GM19193 (cell line): ENCODE results near the gene EPC1.

ENCODE experiments used
- POLR2A ChIP-seq: IDR thresholded peaks from 4 replicates; pipeline ENCODE4 v1.6.1; 2011; ENCODE audit not compliant: insufficient read depth, insufficient read length; ENCODE audit errors: extremely low read depth

The EPC1 gene

GRCh38 chr10:32244421-32245207 lies 102.3 kb downstream of the EPC1 start:
- no peak for TF ChIP-seq POLR2A

DNA sequence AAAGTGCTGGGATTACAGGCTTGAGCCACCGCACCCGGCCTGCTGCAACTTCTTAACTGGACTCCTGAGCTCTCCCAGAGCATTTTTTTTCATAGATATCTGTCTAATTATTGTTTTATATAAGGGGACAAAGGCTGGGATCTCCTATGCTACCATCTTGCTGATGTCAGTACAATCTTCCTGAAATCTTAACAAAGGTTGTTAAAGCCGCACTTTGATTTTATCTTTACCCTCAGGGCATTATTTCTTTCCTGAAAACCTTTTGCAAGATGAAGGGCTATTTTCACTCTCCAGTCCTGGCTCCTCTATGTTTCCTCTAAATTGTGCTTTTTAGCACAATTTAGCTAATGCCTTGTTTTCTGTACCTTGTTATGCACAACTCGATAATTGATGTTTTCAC lies 102.9 kb downstream of the EPC1 start:
- TF ChIP-seq POLR2A: no peak

GRCh38 chr10:32241946-32242345 lies 105.0 kb downstream of the EPC1 start:
- no peak for TF ChIP-seq POLR2A

GRCh38 chr10:32240471-32240870 lies 106.5 kb downstream of the EPC1 start:
- no peak for TF ChIP-seq POLR2A

GRCh38 chr10:32239769-32240168 lies 107.2 kb downstream of the EPC1 start:
- no peak for TF ChIP-seq POLR2A

DNA sequence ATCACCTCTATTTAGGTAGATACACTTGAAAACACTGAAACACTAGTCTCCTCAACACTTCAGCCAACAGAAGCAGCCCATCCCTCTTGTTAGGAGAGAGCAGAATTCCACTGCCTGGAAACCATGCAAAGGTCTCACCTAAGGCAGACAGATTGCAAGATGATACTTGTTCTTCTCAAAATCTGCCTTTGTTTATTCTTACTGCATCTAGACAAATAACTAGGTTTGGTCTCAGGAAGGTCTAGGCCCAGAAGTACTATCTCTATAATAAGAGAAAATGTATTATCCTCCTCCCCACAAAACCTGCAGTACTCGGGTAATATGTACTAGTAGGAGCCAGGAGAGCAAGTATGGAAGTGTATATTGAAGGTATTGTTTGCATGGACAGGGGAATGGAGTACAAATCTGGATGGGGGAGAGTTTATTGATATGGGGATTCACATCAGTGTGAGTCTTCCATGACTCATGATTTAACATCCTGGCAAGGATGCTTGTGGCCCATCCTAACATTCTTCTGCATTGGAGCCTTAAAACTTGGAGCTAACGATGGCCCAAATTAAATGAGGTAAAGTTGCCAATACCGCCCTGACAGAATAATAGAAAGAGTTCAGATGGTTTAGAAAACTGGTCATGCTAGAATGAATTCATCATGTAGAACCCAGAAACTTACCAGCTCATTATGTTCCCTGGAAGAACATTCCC lies 109.2 kb downstream of the EPC1 start:
- TF ChIP-seq POLR2A: no peak

DNA sequence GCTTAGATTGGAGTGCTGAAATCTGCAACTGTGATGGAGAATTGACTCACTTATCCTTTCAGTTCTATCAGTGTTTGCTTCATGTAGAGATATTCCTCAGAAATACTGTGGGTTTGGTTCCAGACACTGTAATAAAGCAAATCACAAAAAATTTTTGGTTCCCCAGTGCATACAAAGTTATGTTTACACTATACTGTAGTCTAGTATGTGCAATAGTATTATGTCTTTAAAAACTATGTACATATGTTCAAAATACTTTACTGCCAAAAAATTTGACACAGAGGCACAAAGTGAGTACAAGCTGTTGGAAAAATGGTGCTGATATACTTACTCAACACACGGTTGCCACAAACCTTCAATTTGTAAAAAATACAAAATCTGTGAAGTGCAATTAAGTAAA lies 112.5 kb downstream of the EPC1 start:
- no peak for TF ChIP-seq POLR2A

- no peak for TF ChIP-seq POLR2A
These were observed 114.6 kb downstream of the EPC1 start for GRCh38 chr10:32232378-32232777.

- no peak for TF ChIP-seq POLR2A
These were observed 117.8 kb downstream of the EPC1 start for GRCh38 chr10:32229170-32229569.

DNA sequence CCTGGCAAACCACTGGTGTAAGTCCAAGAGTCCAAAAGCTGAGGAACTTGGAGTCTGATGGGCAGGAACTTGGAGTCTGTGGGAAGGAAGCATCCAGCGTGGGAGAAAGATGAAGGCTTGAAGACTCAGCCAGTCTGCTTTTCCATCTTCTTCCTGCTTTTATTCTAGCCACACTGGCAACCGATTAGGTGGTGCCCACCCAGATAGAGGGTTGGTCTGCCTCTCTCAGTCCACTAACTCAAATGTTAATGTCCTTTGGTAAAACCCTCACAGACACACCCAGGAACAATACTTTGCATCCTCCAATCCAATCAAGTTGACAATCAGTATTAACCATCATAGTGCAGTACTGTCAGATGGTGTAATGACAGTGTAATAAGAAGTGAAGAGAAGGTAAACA lies 119.2 kb downstream of the EPC1 start:
- TF ChIP-seq POLR2A: no peak

DNA sequence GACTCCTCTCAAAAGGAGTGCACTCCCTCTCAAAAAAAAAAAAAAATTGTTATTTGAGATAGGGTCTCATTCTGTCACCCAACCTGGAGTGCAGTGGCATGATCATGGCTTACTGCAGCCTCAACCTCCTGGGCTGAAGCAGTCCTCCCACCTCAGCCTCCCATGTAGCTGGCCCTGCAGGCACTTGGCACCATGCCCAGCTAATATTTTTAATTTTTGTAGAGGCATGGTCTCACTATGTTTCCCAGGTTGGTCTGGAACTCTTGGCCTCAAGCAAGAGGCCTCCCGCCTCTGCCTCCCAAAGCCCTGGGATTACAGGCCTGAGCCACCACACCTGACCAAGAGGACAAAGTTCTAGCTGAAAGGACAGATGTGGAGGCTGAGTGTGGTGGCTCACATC lies 120.3 kb downstream of the EPC1 start:
- TF ChIP-seq POLR2A: no peak

GRCh38 chr10:32225976-32226375 lies 121.0 kb downstream of the EPC1 start:
- no peak for TF ChIP-seq POLR2A
